Left lung (tissue), 10 donors: ENCODE data around the gene CLASP1. TPM values are rescaled to one million over a fixed set of nuclear protein-coding genes. Genes with fewer than 3 reads are reported as not detected.
"Not testable (repeated sequence)": the region's sequence is repeated elsewhere in the genome, so short reads cannot be mapped to it uniquely, and the experiment has no call there.

Experiments used
- ATAC-seq: fragments of 200-7000 bp; cut with Tn5 transposase; one replicate; pipeline ENCODE4 v1.9.1; 2020; ENCODE audit warnings: moderate library complexity
- DNase-seq, 4 donors: peaks; one replicate each; pipeline ENCODE4 v3.0.0-alpha.2; 2013 to 2020
- H3K27ac ChIP-seq, 2 donors: fragments of 200-600 bp; sonication (generic) in 1 of 2; one replicate each; pipeline versions ENCODE4 v1.5.0 to v1.8.0; 2020 to 2021
- H3K27me3 ChIP-seq, 2 donors: fragments of 200-600 bp; sonication (generic) in 1 of 2; one replicate each; pipeline versions ENCODE4 v1.5.0 to v1.8.0; 2020 to 2021
- H3K36me3 ChIP-seq, 2 donors: fragments of 200-600 bp; sonication (generic) in 1 of 2; one replicate each; pipeline versions ENCODE4 v1.5.0 to v1.8.0; 2020 to 2021
- H3K4me1 ChIP-seq, 2 donors: fragments of 200-600 bp; one replicate each; pipeline ENCODE4 v1.8.0; 2021
- H3K4me3 ChIP-seq, 2 donors: fragments of 200-600 bp; sonication (generic) in 1 of 2; one replicate each; pipeline versions ENCODE4 v1.5.0 to v1.8.0; 2020 to 2021; ENCODE audit warnings: mild to moderate bottlenecking in 1 of 2
- H3K9me3 ChIP-seq, 2 donors: fragments of 200-600 bp; sonication (generic) in 1 of 2; one replicate each; pipeline versions ENCODE4 v1.5.0 to v1.8.0; 2020 to 2021
- intact Hi-C, 2 donors: fragments of 100-400 bp; cut with DNase I; formaldehyde crosslinking; loops; one replicate each; pipeline versions ENCODE4 v1.11.2 to v1.14.2; 2022
- polyA plus RNA-seq, 6 donors: library from polyadenylated mRNA; unstranded; fragments of 120-200 nt; gene quantifications; one replicate each; pipeline ENCODE4 v1.2.1, GENCODE V29; 2013; ENCODE audit not compliant: insufficient read length in 6 of 6
- total RNA-seq, 2 donors: library from RNA; stranded (reverse); fragmentation: NEBNext Ultra II Directional; extraction: Animal tissue kit (Norgen Biotek cat#: 25700); gene quantifications; one replicate each; pipeline ENCODE4 v1.2.1, GENCODE V29; 2021
- TF ChIP-seq, protein P1 (sequence below), 2 donors: fragments of 200-600 bp; sonication (generic) in 1 of 2; IDR thresholded peaks; one replicate each; pipeline versions ENCODE4 v1.5.0 to v1.8.0; 2021; ENCODE audit warnings: antibody characterized with exemption in 2 of 2
- donor health status: DM: no; HTN: yes; CAD: no.
- donor health status: DM: no; HTN: no; CAD: no.

CLASP1 gene
- total and polyA plus RNA-seq, 8 donors, result 42.9 to 52.1 (median 48.7) TPM

DNA sequence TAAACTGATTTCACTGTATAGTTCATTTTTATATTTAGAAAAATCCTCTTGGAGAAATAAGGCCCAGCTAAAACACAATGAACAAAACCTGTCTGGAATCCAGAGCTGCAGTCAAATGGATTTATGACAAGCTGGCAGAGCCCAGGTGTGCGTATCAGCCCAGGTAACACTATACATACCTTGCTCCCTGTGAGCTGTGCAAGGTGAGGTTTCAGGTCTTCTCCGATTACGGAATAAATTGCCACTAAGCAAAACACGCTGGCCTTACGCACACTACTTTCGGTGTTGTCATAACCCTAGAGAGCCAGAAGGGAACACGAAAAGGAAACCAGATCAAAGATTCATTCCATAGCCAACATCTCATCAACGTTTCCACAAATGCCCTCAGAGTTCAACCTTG is 302.4 kb downstream of the CLASP1 start:
- no peak overlapping the region for H3K27ac ChIP-seq
- H3K27me3 ChIP-seq, result no peaks in the 10 kb centered on the region
- TF ChIP-seq, protein P1, sequence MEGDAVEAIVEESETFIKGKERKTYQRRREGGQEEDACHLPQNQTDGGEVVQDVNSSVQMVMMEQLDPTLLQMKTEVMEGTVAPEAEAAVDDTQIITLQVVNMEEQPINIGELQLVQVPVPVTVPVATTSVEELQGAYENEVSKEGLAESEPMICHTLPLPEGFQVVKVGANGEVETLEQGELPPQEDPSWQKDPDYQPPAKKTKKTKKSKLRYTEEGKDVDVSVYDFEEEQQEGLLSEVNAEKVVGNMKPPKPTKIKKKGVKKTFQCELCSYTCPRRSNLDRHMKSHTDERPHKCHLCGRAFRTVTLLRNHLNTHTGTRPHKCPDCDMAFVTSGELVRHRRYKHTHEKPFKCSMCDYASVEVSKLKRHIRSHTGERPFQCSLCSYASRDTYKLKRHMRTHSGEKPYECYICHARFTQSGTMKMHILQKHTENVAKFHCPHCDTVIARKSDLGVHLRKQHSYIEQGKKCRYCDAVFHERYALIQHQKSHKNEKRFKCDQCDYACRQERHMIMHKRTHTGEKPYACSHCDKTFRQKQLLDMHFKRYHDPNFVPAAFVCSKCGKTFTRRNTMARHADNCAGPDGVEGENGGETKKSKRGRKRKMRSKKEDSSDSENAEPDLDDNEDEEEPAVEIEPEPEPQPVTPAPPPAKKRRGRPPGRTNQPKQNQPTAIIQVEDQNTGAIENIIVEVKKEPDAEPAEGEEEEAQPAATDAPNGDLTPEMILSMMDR (IDR thresholded peaks at IDR 0.05), result no peak
- peaks cover 0 to 100% of the 10 kb centered on the region in 2 donors for H3K36me3 ChIP-seq
- DNase-seq (no peak), ATAC-seq (no peak)
- H3K4me3 ChIP-seq, result no peak overlapping the region
- intact Hi-C loops, result no loop called here
- H3K4me1 ChIP-seq, result no peaks in the 10 kb centered on the region
- H3K9me3 ChIP-seq, result no peaks in the 10 kb centered on the region

DNA sequence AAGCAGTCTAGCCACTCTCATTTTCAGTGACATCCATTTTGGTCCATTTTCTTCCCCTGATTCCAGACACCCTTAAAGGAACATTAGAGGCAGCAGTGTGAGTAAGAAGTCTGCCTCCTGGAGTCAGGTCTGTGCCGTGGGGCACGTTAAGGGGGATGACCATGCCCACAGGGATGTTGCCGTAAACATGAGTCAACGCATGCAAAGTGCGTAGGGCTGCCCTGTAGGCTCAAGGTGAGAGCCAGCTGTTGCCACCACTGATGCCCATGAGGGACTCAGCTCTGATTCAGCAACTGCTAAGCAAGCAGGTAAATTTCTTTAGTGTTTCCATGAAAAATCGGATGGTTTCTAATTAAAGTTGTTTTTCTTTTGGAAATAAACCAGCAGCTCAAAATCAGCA is 302.9 kb downstream of the CLASP1 start:
- Histone ChIP-seq H3K27ac (no peak overlapping the region), H3K27me3 (no peaks in the 10 kb centered on the region), H3K4me3 (no peak overlapping the region), H3K36me3 (peaks cover 0 to 97% of the 10 kb centered on the region in 2 donors), H3K9me3 (no peaks in the 10 kb centered on the region), H3K4me1 (no peaks in the 10 kb centered on the region)
- TF ChIP-seq, protein P1 (IDR thresholded peaks at IDR 0.05), result no peak
- ATAC-seq (no peak), DNase-seq (no peak)
- intact Hi-C loops, result no loop called here

DNA sequence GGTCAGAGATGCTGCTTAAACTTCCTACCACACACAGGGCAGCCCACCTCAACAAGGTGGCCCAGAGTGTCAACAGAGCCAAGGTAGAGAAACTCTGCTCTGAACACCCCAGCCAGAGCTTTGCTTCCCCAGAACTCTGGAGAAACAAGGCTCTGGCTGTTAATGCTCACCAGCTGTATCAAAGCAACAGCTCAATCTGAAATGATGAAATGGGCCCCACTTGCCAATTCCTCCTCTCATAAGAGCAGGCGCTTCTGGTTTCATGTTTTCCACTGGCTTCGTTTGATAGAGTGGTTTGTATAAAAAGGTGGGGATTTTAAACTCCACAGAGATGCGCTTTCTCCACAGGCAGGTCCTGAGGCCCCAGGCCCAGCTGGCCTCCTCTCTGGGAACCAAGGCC is 303.4 kb downstream of the CLASP1 start:
- H3K36me3 ChIP-seq, result peaks cover 0 to 97% of the 10 kb centered on the region in 2 donors
- H3K4me3 ChIP-seq, result no peak overlapping the region
- H3K4me1 ChIP-seq, result no peaks in the 10 kb centered on the region
- intact Hi-C loops, result no loop called here
- no peak overlapping the region for H3K27ac ChIP-seq
- no peak for ATAC-seq
- no peaks in the 10 kb centered on the region for H3K27me3 ChIP-seq
- TF ChIP-seq, protein P1 (IDR thresholded peaks at IDR 0.05), result no peak
- no peak for DNase-seq
- no peaks in the 10 kb centered on the region for H3K9me3 ChIP-seq

DNA sequence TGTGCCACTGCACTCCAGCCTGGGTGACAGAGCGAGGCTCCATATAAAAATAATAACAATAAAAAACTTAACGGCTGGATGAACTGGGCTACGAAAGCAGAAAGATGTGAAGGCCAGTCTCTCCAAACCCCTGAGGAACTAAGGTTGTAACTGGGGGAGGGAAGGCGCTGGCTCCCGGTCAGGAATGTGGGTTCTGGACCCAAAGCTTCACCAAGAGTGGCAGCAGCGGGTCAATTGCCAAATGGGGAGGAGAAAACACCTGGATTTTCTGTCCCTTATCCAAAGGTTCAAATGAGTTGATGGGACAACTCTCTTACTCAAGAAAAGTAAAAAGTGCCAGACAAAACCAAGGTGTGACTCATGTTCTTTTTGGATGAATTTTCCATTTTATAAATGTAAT is 304.2 kb downstream of the CLASP1 start:
- DNase-seq, result no peak
- H3K36me3 ChIP-seq, result peaks cover 0 to 97% of the 10 kb centered on the region in 2 donors
- no peaks in the 10 kb centered on the region for H3K4me1 ChIP-seq
- H3K9me3 ChIP-seq, result no peaks in the 10 kb centered on the region
- no peaks in the 10 kb centered on the region for H3K27me3 ChIP-seq
- H3K4me3 ChIP-seq, result no peak overlapping the region
- no peak overlapping the region for H3K27ac ChIP-seq
- intact Hi-C loops, result no loop called here
- no peak for ATAC-seq
- TF ChIP-seq, protein P1 (IDR thresholded peaks at IDR 0.05), result no peak

DNA sequence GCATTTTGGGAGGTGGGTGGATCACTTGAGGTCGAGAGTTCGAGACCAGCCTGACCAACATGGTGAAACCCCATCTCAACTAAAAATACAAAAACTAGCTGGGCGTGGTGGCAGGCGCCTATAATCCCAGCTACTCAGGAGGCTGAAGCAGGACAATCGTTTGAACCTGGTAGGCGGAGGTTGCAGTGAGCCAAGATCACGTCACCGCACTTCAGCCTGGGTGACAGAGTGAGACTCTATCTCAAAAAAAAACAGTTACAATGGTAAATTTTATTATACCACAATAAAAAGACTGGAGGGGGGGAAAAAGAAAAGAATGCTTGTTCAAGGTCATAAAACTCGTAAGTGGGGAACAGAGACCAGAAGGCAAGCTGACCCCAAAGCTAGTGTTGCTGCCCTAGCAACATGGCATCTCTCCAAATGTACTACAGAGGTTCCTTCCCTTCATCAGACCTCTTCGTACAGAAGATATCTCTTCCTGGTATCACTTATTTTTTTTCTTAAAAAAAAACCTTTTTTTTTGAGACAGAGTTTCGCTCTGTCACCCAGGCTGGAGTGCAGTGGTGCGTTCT is 305.3 kb downstream of the CLASP1 start:
- H3K4me1 ChIP-seq, H3K27me3 ChIP-seq, DNase-seq, H3K4me3 ChIP-seq, ATAC-seq, H3K27ac ChIP-seq, H3K9me3 ChIP-seq, intact Hi-C loops: not testable (repeated sequence)
- H3K36me3 ChIP-seq, result peaks cover 0 to 96% of the 10 kb centered on the region in 2 donors

DNA sequence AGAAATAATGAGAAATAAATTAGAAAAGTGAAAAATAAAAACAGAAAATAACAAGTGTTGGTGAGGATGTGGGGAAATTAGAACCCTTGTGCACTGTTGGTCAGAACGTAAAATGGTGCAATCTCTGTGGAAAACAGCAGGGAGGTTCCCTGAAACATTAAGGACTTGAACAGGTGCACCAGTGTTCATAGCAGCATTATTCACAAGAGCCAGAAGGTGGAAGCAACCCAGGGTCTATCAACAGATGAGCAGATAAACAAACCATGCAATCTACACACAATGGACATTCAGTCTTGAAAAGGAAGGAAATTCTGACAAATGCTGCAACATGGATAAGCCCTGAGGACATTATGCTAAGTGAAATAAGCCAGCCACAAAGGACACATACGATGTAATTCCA is 306.1 kb downstream of the CLASP1 start:
- H3K4me1 ChIP-seq, result no peaks in the 10 kb centered on the region
- no peak overlapping the region for H3K27ac ChIP-seq
- H3K27me3 ChIP-seq, result no peaks in the 10 kb centered on the region
- TF ChIP-seq, protein P1 (IDR thresholded peaks at IDR 0.05), result no peak
- peaks cover 0 to 95% of the 10 kb centered on the region in 2 donors for H3K36me3 ChIP-seq
- H3K4me3 ChIP-seq, result no peak overlapping the region
- intact Hi-C loops, result no loop called here
- DNase-seq (no peak), ATAC-seq (no peak)
- H3K9me3 ChIP-seq, result no peaks in the 10 kb centered on the region
